GM19463 (cell line): ENCODE data around the gene CCDC188.

Experiments used
- ATAC-seq: cut with Tn5 transposase; IDR thresholded peaks from one replicate; pipeline ENCODE4 v1.9.1; 2021; ENCODE audit warnings: mild to moderate bottlenecking, moderate library complexity; ENCODE audit not compliant: unreplicated experiment

Gene CCDC188

GRCh38 chr22:20108757-20109230, 42.1 kb downstream of the CCDC188 start:
- ATAC-seq = no peak

DNA sequence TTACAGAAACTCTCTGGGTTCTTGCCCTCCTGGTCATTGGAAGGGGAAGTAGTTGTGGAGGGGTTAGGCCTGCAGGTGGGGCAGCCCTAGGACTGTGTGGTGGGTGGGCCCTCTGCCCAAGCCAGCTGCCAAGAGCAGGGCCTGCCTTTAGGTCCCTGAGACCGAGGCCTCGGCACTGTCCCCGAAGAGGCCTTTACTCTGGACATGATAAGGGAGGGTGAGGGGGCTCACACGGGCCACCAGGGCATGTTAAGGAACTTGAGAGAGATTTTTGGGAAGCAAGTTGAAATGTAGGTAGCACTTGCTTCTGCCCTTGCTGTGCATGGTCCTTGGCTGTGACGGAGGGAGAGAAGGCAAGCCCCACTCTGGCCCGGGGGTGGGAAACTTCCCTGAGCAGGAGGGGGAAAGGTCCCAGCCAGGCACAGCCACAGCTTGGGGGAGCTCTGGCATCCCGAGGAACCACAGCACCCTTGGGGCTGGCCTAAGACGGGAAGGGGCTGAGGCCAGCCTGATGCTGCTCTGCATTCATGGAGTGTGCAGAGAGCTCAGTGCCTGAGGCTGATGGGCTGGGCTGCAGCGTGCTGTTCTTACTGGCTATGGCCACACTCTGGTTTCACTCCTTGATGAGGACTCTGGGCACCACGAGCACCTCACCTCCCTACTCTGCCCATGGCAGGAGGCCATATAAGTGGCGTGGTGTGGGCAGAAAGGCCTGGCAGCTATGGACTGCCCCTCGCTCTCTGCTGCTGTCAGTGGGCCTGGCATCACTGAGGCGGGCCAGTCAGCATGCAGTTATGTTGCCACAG, 42.7 kb downstream of the CCDC188 start:
- ATAC-seq = no peak

- ATAC-seq = no peak
These were observed 43.4 kb downstream of the CCDC188 start for GRCh38 chr22:20107471-20107901.

DNA sequence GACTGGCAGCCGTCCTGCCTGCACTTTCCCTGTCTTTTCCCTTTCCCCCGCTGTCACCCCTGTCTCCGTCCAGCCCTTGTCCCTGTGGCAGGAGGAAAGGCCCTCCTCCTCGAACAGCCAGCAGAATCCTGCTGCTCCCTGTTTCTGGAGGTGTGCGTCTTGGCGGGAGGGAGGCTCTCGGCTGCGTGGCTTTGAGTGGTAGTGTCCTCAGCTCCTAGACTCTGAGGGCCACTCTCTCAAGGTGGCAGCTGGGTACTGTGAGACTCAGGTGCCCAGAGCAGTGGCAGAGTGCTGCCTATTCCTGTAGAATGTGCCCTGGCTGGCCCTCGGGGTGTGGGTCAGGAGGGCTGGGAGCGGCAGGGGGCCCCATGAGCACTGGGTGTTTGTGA, 44.0 kb downstream of the CCDC188 start:
- ATAC-seq = no peak

DNA sequence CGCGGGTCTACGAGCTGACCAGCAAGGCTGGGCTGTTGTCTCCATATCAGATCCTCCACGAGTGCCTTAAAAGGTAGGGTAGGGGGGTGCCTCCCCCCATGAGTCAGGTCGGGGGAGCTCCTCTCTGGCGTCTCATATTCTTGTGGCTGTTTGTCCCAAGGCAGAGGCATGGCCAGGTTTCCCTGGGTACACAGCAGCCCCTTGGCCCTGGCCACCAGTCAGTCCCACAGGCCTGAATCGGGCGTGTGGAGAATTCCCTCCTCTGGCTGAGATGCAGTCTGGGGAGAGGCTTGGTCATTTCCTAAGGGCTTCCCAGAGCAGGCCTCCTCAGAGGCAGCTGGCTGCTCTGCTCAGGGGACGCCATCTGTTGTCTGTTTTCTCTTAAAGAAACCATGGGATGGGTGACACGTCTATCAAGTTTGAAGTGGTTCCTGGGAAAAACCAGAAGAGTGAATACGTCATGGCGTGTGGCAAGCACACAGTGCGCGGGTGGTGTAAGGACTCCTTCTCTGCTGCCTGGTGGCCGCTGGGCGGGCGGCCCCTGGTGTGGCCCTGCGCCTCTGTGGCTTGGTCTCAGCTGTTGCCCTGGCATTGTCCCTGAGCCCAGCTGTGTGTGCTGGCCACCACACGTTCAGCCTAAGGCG, 44.5 kb downstream of the CCDC188 start:
- ATAC-seq = no peak

- ATAC-seq = no peak
These were observed 45.2 kb downstream of the CCDC188 start for GRCh38 chr22:20105456-20106204.

DNA sequence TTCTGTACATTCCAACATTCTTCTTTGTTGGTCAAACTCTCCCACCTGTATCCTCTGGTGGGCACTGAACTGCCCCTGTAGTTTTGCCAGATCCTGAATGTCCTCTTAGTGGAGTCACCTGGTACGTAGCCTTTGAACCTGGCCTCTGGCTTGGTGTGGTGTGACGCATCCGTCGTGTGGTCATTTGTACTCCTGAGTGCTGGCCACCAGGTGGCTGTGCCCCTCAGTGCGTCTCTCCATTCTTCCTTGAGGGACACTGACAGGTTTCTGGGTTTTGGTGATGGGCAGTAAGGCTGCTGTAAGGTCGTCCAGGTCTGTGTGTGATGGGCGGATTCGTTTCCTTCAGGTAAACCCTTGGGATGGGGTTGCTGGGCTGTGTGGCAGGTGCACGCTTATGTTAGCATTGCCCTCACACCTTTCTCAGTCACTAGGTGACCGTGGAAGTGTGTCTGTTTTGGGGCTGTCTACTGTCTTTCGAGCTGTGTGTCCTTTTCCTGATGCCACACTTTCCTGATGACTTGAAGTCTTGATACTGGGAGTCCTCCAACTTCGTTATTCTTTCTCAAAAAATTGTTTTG, 48.6 kb downstream of the CCDC188 start:
- no peak for ATAC-seq

GRCh38 chr22:20101638-20102037, 49.2 kb downstream of the CCDC188 start:
- no peak for ATAC-seq

DNA sequence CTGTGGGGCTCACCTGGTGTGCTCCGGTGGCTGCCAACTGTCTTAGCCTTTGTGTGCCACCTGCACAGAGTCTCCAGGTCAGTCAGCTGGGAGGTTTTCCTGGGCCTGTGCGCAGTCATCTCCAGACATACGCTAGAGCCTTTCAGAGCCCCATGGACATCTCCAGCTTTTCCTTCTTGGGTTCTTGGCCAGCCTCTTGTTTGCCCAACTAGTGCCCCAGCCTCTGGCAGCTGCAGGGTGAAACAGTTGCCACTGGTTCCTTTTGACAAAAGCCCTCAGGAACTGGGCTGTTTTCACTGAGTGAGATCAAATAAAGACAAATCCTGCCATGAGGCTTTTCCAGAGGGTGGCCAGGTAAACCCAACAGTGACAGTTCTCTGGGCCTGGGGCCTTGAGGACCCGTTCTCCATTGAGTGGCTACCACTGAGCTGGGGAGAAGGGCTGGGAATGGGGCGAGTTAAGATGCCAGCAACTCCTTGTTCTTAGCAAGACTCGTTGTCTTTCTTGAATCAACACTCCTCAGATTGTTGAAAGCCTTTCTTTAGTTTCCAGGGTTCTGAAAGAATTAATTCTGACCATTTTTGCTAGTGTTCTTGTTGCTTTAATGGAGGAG, 51.6 kb downstream of the CCDC188 start:
- no peak for ATAC-seq
